ENCODE data around the gene AUTS2. TPM values are rescaled to one million over a fixed set of nuclear protein-coding genes. Genes with fewer than 3 reads are reported as not detected.

AUTS2 gene
- total RNA-seq, 1 donor from 2014 or later = 5.3 TPM

DNA sequence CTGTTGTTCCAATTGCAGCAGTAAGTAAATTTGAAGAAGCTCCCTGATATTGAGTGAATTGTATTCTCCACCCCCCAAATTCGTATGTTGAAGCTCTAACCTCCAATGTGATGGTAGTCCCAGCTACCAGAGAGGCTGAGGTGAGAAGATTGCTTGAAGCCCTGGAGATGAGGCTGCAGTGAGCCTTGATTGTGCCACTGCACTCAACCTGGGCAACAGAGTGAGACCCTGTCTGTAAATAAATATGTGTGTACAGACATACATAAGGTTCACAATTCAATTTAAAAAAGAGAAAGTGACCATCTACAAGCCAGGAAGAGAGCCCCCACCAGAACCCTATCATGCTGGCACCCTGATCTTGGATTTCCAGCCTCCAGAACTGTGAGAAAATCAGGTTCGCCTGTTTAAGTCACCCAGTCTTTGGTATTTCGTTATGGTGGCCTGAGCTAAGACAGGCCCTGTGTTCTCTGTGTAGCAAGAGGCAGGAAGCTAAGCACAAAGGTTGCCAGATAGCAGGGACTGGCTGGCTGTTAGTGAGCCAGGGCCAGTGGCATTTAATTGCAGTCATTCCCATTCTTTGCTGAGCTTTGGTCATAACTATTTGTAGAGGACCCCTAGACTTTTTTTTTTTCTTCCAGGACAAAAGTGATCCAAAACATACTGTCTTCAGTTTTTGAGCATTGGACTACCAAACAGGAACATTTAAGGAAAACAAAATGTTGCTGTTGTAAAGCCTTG, 45.6 kb downstream of the AUTS2 start:
- intact Hi-C loops (cut with DNase I) = no loop called here
- DNase-seq (ENCODE audit: missing footprints) (no peak), ATAC-seq (peak; percentile 67)

- no peak for ATAC-seq
- no peak for DNase-seq (ENCODE audit: missing footprints)
- intact Hi-C loops (cut with DNase I) = no loop called here
Observed at GRCh38 chr7:69645683-69646082, 47.4 kb downstream of the AUTS2 start.

GRCh38 chr7:69651101-69651590, 52.9 kb downstream of the AUTS2 start:
- ATAC-seq = peak; percentile 56
- no peak for DNase-seq (ENCODE audit: missing footprints)
- intact Hi-C loops (cut with DNase I) = loop anchor here (5.0 kb wide), 1 partner anchor 54 kb away; the partner anchor contains the start of gene AUTS2

- ATAC-seq (no peak), DNase-seq (ENCODE audit: missing footprints) (no peak)
- intact Hi-C loops (cut with DNase I) = loop anchor here (5.0 kb wide), 1 partner anchor 56 kb away; the partner anchor contains the start of gene AUTS2
Observed at GRCh38 chr7:69652947-69653701, 54.8 kb downstream of the AUTS2 start.

GRCh38 chr7:69653806-69654205, 55.5 kb downstream of the AUTS2 start:
- no peak for ATAC-seq
- intact Hi-C loops (cut with DNase I) = loop anchor here (5.0 kb wide), 1 partner anchor 57 kb away; the partner anchor contains the start of gene AUTS2

GRCh38 chr7:69654381-69654780, 56.1 kb downstream of the AUTS2 start:
- DNase-seq (ENCODE audit: missing footprints) = no peak
- peak; percentile 67 for ATAC-seq
- intact Hi-C loops (cut with DNase I) = loop anchor here (5.0 kb wide), 1 partner anchor 57 kb away; the partner anchor contains the start of gene AUTS2

More at GRCh38 chr7:69653806-69654205, 55.5 kb downstream of the AUTS2 start:
- DNase-seq (ENCODE audit: missing footprints) = no peak

GRCh38 chr7:69654849-69655707, 56.8 kb downstream of the AUTS2 start:
- no peak for DNase-seq (ENCODE audit: missing footprints)
- no peak for ATAC-seq
- intact Hi-C loops (cut with DNase I) = loop anchor here (5.0 kb wide), 1 partner anchor 58 kb away; the partner anchor contains the start of gene AUTS2

DNA sequence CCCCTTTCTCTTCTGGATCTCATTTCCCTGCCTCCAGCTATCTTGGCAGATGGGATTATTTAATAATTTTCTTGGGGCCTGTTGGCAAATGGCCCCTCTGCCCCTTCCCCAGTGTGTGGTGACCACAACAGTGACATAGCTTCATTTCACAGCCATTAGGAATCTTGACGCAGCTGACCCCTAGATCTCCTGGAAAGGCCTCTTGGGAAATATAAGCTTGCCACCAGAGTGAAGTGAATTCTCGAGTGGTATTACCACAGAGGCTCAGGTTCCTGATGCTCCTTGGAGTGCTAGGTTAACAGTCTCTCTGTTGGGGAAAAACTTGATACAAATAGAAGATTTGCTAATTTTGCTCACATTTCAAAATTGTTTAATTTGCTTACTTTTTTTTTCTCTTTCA, 57.8 kb downstream of the AUTS2 start:
- no peak for DNase-seq (ENCODE audit: missing footprints)
- intact Hi-C loops (cut with DNase I) = no loop called here
- no peak for ATAC-seq

DNA sequence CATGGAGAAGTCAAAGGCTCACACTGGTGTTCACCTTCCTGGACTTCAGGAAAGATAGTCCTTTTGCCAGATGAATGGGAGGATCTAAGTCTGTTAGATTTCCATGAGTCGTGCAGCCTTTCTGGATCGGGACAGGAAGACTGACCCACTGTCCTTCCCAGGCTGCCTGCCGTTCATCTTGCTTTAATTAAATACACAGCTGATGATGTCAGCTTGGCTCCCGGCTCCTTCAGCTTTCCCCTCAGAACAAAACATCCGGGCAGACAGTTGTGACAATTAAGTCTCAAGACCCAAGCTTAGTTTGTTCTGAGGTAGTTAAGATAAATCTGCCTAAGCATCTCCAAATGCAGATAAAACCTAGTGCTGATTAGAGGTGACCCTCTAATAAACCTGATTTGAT, 58.6 kb downstream of the AUTS2 start:
- DNase-seq (ENCODE audit: missing footprints) (no peak), ATAC-seq (peak; percentile 69)
- intact Hi-C loops (cut with DNase I) = no loop called here

DNA sequence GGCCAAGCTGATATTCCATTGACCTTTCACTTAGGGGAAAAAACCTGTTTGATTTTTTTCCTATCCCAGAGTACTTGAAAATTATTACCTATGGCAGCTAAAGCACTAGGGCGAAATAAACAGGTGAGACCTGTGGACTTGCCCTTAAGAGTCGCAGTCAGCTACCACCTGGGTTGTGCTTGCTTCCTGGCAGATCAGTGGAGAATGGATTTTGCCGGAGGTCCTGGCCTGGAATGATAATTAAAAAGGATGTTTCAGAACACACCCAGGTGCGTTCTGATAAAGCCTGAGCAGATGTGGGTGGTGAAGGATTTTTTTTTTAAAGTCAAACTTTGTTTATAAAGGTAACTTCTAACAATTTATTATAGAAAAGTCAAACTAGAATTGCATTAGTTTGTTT, 59.1 kb downstream of the AUTS2 start:
- intact Hi-C loops (cut with DNase I) = no loop called here
- DNase-seq (ENCODE audit: missing footprints) (no peak), ATAC-seq (no peak)

- intact Hi-C loops (cut with DNase I) = no loop called here
- ATAC-seq (no peak), DNase-seq (ENCODE audit: missing footprints) (no peak)
Observed at GRCh38 chr7:69657985-69658384, 59.7 kb downstream of the AUTS2 start.

DNA sequence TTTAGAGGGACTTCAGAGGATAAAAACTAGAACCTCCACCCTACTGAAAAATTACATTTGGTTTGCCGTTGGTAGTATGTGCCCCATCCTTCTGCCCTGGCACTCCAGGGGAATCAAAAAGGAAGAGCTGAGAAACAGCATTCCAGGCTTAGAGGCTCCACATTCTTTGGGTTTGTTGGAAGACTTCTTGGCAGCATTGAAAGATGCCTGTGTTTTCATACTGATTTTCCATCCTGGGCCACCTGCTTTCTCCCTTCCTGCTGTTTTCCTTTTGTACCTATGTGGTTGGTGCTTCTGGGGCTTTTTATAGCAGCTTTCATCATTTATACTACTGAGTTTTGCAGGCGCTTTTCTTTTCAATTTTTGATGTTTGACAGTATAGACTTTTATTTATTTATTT, 61.7 kb downstream of the AUTS2 start:
- intact Hi-C loops (cut with DNase I) = no loop called here
- DNase-seq (ENCODE audit: missing footprints) (no peak), ATAC-seq (no peak)

DNA sequence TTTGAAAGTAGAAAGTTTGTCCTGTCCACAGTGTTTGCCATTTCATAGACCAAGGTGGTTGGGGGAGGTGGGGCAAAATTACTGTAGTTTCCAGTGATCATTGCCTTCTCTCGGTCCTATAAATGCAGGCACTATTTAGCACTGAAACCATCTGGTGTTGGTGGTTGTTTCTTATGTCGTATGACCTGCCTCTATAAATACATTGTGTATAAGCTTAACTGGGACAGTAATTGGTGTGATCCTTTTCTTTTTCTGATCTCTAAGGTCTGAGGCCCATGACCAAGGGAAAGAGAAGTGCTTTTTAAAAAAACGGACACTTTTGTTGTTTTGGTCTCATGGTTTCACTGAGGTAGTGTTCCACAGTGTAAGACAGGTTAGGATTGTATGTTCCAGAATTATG, 63.1 kb downstream of the AUTS2 start:
- intact Hi-C loops (cut with DNase I) = no loop called here
- DNase-seq (ENCODE audit: missing footprints) (no peak), ATAC-seq (no peak)

- DNase-seq (ENCODE audit: missing footprints) (no peak), ATAC-seq (no peak)
- intact Hi-C loops (cut with DNase I) = no loop called here
Observed at GRCh38 chr7:69663911-69664832, 65.9 kb downstream of the AUTS2 start.

GRCh38 chr7:69665369-69665768, 67.1 kb downstream of the AUTS2 start:
- ATAC-seq (no peak), DNase-seq (ENCODE audit: missing footprints) (no peak)
- intact Hi-C loops (cut with DNase I) = no loop called here

DNA sequence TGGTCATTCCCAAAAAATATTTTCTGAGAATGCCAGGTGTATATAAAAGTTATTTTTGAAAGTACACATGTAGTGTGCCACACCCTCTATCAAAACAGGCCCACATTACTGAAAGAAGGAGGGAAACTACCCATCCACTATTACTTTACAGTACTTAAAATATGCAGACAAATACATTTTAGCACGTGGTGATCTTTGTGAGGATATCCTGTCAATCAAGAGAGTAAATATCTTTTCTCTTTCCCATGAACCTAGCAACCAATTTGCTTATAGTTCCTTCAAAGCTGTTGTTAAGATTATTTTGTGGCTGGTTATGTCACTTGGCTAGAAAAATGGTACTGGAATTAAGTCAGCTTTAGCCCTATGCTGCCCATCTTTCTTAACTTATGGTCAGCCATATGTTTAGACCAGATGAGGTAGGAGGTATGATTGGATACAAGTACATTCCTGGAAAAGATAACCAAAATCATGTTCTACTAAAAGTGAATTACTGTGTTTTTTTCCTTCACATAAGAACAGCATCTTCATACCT, 70.1 kb downstream of the AUTS2 start:
- ATAC-seq = no peak
- DNase-seq (ENCODE audit: missing footprints) = no peak
- intact Hi-C loops (cut with DNase I) = no loop called here

DNA sequence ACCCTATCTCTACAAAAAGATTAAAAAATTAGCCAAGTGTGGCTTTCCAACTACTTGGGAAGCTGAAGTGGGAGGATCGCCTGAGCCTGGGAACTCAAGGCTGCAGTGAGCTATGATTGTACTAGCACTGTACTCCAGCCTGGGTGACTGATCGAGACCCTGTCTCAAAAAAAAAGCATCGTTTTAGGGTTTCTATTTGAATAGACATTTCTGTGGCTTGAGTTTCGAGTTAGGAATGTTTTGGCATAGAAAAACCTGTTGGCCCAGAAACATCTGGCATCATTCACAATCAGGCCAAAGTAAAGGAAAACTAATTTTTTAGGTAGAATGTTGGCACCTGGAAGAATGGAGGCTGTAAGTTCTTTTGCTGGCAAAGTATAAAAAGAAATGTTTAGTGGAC, 72.4 kb downstream of the AUTS2 start:
- DNase-seq (ENCODE audit: missing footprints) (no peak), ATAC-seq (no peak)
- intact Hi-C loops (cut with DNase I) = no loop called here

- intact Hi-C loops (cut with DNase I) = no loop called here
- no peak for DNase-seq (ENCODE audit: missing footprints)
- ATAC-seq = no peak
Observed at GRCh38 chr7:69673074-69673473, 74.8 kb downstream of the AUTS2 start.

Data from Right ventricle myocardium inferior (tissue), 1 donor.